GM19468 (cell line): ENCODE results near the gene TARS3.

ENCODE experiments used
- ATAC-seq: cut with Tn5 transposase; IDR thresholded peaks from one replicate; pipeline ENCODE4 v1.9.1; 2021; ENCODE audit warnings: mild to moderate bottlenecking, moderate library complexity, moderate number of reproducible peaks; ENCODE audit not compliant: unreplicated experiment; ENCODE audit errors: extremely low read depth

TARS3 gene

DNA sequence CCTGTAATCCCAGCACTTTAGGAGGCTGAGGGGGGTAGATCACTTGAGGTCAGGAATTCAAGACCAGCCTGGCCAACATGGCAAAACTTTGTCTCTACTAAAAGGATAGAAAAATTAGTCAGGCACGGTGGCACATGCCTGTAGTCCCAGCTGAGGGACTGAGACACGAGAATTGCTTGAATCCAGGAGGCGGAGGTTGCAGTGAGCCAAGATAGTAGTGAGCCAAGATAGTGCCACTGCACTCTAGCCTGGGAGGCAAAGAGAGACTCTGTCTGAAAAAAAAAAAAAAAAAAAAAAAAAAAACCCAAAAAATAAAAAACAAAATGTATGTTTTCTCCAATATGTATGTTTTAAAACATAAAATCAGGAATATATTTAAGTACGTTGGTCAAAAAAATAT, 16.3 kb downstream of the TARS3 start:
- no peak for ATAC-seq

DNA sequence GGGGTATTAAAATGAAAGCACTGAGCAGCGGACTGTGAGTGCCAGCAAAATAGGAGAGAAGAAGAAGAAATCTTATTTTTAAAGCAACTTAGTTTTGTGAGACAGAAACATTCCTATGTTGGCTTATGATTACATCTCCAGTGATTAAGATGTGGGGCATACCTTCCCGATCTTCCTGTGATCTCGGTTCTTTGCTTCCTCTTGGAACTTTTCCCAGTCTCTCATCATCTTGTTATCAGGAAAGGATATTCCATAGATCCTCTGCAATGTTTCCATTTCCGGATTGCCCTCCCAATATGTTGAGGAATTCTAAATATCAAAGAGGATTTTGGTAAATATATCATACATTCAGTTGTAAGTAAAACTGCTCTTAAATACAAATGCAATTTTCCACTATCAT, 22.2 kb downstream of the TARS3 start:
- ATAC-seq: no peak

DNA sequence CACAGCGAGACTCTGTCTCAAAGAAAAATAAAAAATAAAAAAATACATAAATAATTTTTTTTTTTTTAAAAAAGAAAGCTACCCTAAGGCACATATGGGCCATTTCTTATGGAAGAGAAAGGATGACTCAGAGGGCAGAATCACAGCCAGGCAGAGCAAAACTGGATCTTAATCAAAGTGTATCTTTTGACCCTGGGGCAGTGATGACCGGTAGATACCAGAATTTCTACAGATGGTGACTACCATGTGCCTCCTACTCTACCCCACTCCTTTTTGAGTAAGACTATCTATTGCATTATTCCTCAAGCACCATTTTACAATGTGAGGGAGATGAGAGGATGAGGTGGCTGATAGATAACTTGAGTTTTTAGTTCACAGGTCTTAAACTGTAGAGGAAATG, 26.0 kb downstream of the TARS3 start:
- no peak for ATAC-seq

DNA sequence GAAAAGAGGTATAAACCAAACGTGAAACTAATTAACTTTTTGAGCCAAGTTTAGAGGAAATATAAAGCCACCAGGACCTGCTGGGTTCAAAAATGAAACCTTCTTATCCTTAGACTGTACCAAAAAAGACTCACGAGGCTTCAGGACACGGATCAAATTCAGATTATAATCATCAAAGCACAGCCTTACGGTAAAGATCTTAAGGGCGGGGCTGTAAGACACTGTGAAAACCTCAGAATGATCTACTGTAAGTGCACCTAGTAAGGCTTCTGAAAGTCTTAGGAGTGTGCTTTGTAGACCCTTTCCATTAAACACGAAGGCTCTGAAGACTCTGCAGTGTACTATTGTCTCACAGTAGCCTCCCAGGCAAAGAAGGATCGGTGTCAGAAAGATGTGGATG, 26.8 kb downstream of the TARS3 start:
- no peak for ATAC-seq

DNA sequence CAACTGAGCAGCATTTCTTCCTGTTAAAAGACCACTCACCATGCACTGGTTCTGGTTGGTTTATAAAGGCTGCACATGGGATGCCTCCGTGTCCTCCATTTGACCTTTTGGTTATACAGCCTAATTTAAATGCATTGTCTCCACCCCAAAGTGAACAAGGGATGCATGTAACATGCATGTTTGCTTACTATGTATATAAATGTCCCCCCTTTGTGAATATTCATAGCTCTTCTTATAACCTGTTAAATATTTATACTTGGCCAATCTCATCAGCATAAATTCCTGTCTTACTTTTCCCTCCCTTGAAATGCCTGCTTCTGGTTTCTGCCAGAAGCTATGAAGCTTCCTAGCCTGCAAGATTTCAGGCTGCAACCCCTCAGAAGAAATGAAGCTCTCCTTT, 27.4 kb downstream of the TARS3 start:
- ATAC-seq: no peak

DNA sequence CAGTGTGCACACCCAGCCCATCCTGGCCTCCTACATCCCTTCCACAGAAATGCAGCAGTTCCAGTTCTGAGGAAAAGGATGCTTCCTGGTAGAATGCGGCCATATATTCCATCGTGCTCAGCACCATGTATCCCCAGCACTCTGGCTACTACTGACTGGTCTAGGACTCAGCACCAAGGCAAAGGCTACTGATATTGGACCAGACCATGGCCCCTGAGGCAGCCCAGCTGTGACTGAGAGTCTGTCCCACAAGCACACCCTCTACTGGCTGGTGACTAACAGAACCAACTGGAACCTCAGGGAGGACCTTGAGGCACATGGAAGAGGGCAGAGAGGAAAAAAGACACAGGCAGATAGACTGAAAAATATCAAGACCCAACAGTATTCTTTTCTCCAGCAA, 30.0 kb downstream of the TARS3 start:
- no peak for ATAC-seq

DNA sequence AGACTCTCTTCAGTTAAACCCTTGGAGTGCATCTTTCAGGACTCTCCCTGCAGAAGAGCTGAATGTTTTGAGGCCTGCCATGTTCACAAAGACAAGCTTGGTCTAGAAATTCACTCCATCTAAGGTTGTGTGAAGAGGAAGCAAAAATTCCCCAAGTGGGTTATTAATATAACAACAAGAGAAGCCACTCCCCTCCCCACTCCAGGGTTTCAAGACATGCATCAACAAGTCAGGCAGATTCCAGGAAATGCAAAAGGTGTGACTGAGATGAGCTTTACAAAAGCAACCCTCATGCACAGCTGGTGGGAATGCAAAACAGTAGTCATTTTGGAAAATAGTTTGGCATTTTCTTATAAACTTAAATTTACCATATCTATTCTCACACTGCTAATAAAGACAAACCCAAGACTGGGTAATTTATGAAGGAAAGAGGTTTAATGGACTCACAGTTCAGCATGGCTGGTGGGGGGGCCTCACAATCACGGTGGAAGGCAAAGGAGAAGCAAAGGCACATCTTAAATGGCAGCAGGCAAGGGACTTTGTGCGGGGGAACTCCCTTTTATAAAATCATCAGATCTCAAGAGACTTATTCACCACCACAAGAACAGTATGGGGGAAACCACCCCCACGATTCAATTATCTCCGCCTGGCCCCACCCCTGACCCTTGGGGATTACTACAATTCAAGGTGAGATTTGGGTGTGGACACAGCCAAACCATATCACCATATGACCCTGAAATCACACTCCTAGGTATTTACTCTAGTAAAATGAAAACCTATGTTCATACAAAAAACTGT, 31.3 kb downstream of the TARS3 start:
- no peak for ATAC-seq

DNA sequence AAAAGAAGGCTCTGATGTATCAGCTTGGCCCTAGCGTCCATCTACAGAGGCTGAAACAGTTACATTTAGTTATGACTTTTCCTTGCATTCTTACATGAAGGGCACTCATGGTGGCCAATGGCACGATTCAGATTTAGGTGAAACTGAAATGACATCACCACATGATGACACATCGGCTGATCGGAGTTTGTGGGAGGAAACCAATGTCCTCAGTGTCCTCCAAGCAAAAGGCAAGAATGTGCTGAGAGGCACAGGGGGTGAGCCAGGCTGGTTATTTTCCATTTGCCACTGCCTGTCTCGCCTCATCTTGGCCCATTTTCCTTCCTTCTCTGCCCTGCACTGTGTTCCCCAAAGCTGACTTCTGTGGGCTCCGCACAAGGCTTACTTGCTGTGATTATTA, 34.4 kb downstream of the TARS3 start:
- no peak for ATAC-seq

DNA sequence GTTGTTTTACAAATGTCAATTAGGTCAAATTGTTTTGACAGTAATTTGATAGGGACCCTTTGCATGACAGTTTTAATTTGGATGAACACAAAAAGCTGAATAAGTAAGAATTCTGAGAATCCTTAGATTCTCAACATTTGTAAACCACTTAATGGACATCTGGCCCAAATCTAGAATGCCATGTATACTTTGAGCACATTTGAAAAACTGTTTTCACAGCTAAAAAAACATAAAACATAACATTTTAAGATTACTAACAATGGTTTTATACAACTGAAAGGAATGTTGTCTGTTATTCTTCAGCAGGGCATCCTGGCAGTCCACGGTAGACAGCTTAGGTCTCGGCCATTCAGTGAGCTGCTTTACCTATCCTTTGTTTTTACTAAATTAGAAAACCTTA, 37.6 kb downstream of the TARS3 start:
- ATAC-seq: no peak

DNA sequence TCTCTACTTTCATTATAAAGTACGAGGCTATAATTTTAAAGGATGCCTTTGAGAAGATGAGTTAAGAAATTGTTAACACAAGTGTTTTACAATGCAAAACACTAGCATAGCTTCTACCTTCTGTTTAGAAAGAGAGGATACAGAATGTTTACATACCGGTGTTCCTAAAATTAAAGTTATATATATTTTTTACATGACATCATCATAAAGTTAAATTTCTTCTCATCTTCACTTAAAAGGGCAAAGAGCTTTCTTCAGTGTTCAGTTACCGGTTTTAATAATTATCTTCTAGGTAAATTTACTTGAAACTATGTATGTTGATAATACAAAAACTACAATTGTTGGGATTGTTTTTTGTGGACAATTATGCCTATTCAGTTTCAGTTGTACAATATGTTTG, 39.4 kb downstream of the TARS3 start:
- no peak for ATAC-seq

DNA sequence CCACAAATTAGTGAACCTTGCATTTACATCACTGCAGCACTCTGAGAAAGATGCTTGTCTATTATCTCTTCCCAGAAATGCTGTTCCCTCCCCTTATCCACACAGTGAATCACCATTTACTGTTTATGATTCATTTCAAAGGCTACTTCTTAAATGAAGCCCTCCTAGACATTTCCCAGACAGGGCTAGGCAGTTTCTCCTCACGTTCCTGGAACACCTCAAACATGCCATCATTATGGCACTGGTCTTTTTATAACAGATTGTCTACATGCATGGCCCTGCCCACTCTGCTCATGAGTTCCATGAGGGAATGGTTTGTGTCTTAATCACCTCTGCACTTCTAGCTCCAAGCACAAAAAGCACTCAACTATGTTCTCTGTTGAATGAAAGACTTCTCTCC, 39.9 kb downstream of the TARS3 start:
- ATAC-seq: no peak

DNA sequence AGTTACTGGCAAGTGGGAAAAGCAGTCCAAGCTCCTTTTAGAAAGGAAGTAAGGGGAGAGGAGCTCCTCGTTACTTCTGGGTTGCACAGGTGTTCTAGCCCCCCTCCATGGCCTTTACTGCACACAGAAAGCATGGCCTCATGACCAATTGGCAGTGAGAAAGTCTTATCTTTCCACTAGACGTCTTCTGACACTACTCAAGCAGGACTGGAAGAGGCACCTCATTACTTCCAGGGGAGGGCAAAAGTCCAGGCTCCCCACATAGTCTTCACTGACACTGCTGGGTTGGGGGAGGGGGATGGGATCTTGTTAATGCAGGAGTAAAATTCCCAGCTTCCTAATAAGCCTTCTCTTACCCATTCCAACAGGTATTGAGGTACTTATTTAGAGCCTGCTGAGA, 44.5 kb downstream of the TARS3 start:
- ATAC-seq: no peak

DNA sequence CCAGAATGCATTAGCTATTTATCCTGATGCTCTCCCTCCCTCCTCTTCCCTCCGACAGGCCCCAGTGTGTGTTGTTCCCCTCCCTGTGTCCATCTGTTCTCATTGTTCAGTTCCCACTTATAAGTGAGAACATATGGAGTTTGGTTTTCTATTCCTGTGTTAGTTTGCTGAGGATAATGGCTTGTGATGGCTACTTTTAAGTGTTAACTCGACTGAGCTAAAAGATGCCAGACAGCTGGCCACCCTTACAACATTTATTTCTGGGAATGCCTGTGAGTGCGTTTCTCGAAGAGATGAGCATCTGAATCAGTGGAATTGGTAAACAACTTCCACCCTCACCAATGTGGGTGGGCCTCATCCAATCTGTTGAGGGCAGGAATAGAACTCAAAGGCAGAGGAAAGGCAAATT, 47.3 kb downstream of the TARS3 start:
- no peak for ATAC-seq

DNA sequence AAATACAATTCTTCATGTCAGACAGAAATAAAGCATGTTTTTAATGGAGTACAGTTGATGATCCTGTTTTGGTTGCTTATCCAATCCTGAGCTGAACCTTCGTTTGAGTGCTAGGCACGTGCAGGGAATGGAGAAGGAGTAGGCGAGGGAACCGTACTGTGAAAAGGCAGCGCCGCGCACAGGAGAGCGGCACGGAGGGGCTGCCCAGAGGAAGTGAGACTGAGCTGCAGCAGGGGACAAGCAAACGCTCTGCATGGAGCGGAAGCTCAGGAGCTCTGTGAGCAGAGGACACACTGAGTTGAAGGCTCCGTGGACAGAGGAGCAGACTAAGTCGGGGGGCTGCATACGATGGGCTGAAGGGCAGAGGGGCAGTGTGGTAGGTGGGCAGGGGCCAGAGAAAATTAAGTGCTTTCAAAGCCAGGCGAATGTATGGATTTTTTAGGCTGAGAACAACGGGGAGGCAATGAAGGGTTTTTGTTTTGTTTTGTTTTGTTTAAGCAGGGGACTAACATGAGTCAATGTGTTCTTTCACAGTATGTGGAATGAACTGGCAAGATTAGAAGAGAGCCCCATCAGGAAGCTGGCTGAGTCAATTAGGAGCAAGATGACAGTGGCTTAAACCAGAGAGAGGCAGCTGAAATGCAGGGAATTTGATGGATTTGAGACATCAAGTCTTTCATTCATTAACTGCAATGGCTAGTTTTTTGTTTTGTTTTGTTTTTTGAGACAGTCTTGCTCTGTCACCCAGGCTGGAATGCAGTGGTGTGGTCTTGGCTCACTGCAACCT, 48.3 kb downstream of the TARS3 start:
- ATAC-seq: peak; percentile 39

DNA sequence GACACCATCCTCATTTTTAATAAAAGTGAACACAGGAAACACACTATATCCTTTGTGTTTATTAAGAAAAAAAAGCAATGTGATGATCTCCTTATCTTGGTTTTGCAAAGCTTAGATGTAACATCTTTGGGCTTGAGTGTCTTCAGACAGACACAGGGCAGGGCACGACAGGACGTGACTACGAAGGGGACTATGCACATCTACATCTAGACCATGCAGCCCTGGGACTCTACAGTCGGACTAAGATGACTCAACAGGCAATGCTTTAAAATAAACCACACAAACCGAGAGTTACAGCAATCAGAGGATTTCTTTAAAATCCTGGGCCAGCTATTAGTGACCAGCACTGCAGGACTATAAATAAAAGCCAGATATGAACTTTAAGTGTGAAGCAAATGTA, 49.3 kb downstream of the TARS3 start:
- ATAC-seq: no peak

DNA sequence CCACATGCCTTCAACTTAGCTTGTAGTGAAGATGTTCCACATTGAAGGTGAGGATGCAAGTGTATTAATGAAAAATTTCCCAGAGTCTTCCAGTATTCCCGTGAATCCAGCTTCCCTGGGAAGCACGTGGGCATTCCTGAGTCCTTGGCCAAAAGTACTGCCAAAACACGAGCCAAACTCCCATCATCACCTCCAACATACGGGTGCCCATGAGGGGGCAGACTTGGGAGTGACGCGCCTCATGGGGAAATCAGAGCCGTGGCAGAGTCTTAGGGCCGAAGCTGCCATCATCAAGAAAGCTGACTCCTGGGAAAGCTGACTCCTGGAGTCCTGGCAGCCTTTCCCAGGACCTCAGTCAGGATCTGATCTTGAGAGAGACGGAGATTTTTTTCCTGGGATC, 52.0 kb downstream of the TARS3 start:
- ATAC-seq: no peak

DNA sequence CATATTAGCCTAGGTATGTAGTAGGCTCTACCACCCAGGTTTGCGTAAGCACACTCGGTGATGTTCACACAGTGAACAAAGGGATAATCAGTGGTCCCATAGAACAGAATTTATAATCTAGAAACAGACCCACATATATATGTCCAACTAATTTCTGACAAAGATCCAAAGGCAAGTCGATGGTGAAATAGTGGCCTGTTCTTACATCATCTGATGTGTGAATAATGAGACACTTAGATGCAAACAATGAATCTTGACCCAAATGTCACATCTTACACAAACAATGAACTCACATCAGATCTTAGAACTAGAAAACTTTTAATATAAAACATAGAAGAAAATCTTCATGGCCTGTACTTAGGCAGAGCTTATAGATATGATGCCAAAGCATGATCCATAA, 54.5 kb downstream of the TARS3 start:
- no peak for ATAC-seq

DNA sequence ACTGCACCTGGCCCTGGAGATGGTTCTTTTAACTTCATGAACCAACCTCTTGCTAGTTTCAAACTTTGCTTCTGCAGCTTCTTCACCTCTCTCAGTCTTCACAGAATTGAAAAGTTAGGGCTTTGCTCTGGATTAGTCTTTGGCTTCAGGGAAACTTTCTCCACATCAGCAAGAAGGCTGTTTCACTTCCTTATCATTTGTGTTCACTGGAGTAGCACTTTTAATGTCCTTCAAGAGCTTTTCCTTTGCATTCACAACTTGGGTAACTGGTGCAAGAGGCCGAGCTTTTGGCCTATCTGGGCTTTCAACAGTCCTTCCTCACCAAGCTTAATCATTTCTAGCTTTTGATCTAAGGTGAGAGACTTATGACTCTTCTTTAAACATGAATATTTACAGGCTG, 56.4 kb downstream of the TARS3 start:
- no peak for ATAC-seq

DNA sequence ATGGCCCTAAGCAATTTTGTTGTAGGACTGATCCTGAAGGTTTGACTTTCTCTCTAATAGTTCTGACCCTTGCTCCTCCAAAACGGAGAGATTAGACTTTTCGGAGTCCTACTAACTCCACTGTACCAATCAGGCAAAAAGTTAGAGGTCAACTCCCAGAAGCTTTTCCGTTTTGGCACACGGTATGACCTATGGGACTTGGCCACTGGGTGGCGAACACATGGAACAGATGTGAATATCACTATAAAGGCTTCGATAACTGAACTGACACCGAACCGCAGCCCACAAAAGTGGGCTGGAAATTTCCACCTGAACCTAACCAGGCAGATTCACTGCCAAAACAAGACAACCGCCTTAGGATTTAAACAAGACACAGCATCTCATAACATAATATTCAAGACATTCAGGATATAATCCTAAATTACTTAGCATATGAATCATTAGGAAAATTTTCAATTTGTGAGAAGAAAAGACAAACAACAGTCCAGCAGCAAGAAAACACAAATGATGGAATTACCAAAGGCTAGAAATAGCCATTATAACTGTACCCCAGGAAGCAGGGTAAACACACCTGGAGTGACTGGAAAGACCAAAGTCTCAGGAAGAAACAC, 59.9 kb downstream of the TARS3 start:
- no peak for ATAC-seq

DNA sequence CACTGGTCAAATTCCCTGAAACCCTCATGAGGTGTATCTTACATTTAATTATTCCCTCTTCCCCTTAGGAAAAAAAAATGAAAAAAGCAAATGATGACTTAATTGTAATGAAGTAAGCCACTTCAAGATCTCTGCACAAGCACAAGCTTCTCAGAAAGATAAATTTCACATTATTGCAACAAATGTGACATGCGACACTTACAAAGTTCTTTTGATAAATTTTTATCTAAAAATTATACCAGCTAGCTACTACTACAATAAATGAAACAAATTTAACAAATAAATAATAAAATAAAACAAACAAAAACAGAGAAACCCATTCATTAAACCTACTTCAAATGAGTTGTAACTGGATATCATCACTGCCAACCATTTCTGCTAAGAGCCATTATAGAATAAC, 62.1 kb downstream of the TARS3 start:
- ATAC-seq: no peak

DNA sequence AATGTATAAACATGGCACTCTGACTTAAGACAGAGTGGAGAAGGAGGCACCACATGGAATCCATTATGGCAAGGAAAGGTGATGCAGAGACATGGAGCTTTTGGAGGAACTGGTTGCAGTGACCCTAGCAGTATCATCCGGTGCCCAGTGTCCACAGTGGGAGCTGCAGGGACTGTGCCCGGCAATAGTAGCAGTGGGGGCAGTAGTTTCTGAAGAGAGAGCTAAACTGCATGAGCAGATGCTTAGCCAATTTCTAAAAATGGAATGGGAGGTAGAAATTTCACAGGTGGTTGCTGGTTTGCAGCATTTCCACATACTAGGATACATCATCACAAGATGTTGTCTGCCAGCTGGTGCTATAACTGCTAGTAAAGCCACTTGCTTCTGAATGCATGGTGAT, 64.3 kb downstream of the TARS3 start:
- ATAC-seq: no peak
